ENCODE results near the gene TTBK1.

TTBK1 gene

DNA sequence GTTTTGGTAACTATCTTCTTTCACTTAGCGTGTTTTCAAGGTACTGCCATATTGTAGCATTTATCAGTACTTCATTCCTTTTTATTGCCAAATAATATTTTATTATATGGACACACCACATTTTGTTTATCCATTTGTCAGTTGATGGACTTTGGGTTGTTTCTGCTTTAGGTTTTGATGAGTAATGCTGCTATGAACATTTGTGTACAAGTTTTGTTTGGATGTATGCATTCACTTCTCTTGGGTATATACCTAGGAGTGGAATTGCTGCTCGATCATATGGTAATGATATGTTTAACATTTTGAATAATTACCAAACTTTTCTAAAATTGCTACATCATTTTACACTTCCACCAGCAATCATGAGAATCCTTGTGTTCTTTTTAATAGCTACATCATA is 48.4 kb downstream of the TTBK1 start:
- no peak for TF ChIP-seq ZFX (IDR thresholded peaks at IDR 0.05)
- TF ChIP-seq, protein P1, sequence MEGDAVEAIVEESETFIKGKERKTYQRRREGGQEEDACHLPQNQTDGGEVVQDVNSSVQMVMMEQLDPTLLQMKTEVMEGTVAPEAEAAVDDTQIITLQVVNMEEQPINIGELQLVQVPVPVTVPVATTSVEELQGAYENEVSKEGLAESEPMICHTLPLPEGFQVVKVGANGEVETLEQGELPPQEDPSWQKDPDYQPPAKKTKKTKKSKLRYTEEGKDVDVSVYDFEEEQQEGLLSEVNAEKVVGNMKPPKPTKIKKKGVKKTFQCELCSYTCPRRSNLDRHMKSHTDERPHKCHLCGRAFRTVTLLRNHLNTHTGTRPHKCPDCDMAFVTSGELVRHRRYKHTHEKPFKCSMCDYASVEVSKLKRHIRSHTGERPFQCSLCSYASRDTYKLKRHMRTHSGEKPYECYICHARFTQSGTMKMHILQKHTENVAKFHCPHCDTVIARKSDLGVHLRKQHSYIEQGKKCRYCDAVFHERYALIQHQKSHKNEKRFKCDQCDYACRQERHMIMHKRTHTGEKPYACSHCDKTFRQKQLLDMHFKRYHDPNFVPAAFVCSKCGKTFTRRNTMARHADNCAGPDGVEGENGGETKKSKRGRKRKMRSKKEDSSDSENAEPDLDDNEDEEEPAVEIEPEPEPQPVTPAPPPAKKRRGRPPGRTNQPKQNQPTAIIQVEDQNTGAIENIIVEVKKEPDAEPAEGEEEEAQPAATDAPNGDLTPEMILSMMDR (conservative IDR thresholded peaks at IDR 0.05): no peak
- no peak overlapping the region for H3K27ac ChIP-seq

GRCh38 chr6:43292341-43292740 is 49.1 kb downstream of the TTBK1 start:
- H3K27ac ChIP-seq: no peak overlapping the region

DNA sequence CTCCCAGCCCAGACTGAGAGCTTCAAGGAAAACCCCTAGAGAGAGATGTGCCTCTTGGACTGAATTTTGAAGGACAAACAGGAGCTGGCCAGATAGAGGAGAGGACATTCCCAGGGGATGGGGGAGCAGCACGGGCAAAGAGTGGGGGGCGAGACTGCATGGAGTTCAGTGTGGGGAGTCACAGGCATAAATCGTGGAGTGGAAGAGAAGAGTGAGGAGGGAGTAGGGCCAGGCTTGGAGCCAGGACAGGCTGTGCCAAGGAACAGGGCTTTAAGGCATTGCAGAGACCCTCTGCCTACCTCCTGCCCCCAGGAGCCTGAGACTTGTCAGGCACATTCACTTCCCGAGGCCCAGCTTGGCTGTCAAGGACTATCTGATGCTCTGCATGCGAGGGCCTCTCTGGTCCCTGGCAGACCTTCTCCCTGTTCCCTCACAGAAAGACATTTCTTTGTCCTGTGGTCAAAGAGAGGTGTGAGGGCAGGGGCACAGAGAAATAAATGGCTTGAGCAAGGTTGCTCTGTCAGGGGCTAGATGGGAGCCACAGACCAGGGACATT is 49.6 kb downstream of the TTBK1 start:
- TF ChIP-seq ZFX (IDR thresholded peaks at IDR 0.05): no peak
- TF ChIP-seq, protein P1 (conservative IDR thresholded peaks at IDR 0.05): no peak
- no peak overlapping the region for H3K27ac ChIP-seq

More at GRCh38 chr6:43292341-43292740, 49.1 kb downstream of the TTBK1 start:
- TF ChIP-seq ZFX (IDR thresholded peaks at IDR 0.05): no peak
- TF ChIP-seq, protein P1 (conservative IDR thresholded peaks at IDR 0.05): no peak

DNA sequence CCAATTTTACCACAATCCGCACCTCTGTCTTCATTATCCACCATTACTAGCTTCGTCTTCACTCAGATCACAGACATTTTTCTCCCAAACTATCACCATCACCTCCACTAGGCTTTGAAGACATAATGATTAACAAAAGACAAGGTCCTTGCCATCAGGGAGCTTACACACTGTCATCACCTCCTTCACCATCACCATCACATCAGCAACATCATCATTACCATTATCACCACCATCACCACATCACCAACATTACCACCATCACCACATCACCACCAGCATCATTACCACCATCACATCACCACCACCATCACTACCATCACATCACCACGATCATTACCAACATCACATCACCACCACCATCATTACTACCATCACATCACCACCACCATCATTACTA is 50.4 kb downstream of the TTBK1 start:
- H3K27ac ChIP-seq: no peak overlapping the region
- no peak for TF ChIP-seq ZFX (IDR thresholded peaks at IDR 0.05)
- TF ChIP-seq, protein P1 (conservative IDR thresholded peaks at IDR 0.05): no peak

- no peak for TF ChIP-seq ZFX (IDR thresholded peaks at IDR 0.05)
- TF ChIP-seq, protein P1 (conservative IDR thresholded peaks at IDR 0.05): no peak
- no peak overlapping the region for H3K27ac ChIP-seq
Measured at GRCh38 chr6:43294536-43294935, 51.3 kb downstream of the TTBK1 start.

DNA sequence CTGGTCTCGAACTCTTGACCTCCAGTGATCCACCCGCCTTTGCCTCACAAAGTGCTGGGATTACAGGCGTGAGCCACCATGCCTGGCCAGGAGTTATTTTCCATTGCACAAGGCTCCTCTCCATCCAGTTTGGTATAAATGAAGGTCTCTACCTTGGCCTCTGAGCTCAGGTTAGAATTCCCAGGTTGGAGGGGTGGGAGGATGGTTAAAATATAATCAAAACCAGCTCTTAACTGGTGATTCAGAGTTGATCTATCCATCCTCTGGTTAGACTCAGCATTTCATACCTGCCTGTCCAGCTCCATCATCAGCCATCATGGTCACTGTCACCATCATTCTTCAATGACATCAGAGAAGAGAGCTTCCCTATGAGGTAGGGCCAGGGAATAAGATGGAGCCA is 52.2 kb downstream of the TTBK1 start:
- H3K27ac ChIP-seq: no peak overlapping the region
- TF ChIP-seq, protein P1 (conservative IDR thresholded peaks at IDR 0.05): no peak
- no peak for TF ChIP-seq ZFX (IDR thresholded peaks at IDR 0.05)

DNA sequence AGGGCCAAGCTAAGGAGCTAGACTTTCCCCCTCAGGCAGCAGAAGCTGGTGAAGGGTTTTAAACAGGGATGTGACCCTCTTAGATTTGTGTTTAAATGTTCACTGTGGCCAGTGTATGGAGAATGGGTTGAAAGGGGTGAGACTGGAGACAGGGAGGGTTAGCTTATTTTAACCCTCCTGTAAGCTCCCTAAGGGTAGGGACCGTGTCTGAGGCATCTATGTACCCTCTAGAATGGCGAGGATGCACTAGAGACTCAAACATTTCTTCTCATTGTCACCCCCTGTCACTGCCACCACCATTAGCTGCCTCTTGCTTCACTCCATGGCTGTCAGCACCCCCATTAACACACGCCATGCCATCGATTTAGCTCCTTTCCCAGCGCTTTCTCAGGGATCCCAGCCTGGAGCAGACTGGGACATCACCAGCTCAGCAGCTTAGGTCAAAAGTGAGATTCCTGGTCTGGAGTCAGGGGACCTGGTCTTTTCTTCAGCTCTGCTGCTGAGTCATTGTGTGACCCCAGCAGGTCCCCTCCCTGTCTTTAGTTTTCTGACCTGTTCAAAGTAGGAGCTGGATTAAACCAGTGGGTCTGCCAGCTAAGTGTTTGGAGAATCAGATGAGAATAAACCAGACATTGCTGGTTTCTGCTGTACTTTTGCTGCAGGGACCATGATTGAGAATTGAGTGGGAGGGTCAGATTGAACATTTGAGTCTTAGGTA is 53.7 kb downstream of the TTBK1 start:
- H3K27ac ChIP-seq: no peak overlapping the region
- TF ChIP-seq, protein P1 (conservative IDR thresholded peaks at IDR 0.05): no peak
- no peak for TF ChIP-seq ZFX (IDR thresholded peaks at IDR 0.05)
